SU-DHL-6 (cell line): Measurements from ENCODE around the gene FNDC11.
"Not testable (repeated sequence)": the region's sequence is repeated elsewhere in the genome, so short reads cannot be mapped to it uniquely, and the experiment has no call there.

Source experiments
- EZH2phosphoT487 ChIP-seq: fragments of 200-600 bp; sonication (generic), shearing (Covaris generic); conservative IDR thresholded peaks from 2 replicates; pipeline ENCODE4 v1.6.1; 2018; ENCODE audit warnings: mild to moderate bottlenecking, antibody characterized with exemption, low read length, moderate library complexity, mixed read lengths
- TF ChIP-seq, protein P1 (sequence below): fragments of 200-600 bp; sonication (generic); IDR thresholded peaks from one replicate; pipeline ENCODE4 v1.5.1; 2017; ENCODE audit warnings: antibody characterized with exemption, mild to moderate bottlenecking, low read length, moderate library complexity; ENCODE audit not compliant: insufficient read depth, poor library complexity, severe bottlenecking

DNA sequence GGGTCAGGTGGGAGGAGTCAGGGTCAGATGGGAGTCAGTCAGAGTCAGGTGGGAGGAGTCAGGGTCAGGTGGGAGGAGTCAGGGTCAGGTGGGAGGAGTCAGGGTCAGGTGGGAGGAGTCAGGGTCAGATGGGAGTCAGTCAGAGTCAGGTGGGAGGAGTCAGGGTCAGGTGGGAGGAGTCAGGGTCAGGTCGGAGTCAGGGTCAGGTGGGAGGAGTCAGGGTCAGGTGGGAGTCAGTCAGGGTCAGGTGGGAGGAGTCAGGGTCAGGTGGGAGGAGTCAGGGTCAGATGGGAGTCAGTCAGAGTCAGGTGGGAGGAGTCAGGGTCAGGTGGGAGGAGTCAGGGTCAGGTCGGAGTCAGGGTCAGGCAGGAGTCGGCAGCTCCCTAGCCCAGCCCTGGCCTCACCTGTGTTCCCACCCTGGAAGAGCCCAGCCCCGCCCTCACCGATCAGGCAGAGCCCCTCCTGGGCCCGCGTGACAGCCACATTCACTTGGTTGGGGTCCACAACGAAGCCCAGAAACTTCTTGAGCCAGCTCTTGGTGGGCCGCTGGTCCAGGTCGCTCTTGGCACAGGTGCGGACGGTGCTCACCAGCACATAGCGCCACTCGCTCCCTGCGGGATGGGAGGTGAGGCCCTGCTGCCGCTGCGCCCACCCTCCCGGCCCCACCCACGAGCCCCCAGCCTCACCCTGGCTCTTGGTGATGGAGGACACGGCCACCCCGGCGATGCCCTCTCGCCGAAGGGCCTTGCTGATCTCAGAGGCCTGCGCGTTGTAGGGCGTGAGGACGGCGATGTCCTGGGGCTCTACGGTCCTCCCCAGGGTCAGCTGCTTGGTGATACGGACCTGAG, 5.8 kb downstream of the FNDC11 start:
- TF ChIP-seq, protein P1, sequence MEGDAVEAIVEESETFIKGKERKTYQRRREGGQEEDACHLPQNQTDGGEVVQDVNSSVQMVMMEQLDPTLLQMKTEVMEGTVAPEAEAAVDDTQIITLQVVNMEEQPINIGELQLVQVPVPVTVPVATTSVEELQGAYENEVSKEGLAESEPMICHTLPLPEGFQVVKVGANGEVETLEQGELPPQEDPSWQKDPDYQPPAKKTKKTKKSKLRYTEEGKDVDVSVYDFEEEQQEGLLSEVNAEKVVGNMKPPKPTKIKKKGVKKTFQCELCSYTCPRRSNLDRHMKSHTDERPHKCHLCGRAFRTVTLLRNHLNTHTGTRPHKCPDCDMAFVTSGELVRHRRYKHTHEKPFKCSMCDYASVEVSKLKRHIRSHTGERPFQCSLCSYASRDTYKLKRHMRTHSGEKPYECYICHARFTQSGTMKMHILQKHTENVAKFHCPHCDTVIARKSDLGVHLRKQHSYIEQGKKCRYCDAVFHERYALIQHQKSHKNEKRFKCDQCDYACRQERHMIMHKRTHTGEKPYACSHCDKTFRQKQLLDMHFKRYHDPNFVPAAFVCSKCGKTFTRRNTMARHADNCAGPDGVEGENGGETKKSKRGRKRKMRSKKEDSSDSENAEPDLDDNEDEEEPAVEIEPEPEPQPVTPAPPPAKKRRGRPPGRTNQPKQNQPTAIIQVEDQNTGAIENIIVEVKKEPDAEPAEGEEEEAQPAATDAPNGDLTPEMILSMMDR: not testable (repeated sequence)
- TF ChIP-seq EZH2phosphoT487: not testable (repeated sequence)
